PC-9 (cell line): ENCODE measurements around the gene MAPKAP1.

Source experiments
- EZH2 ChIP-seq: fragments of 200-600 bp; sonication (generic); IDR thresholded peaks from 2 replicates; pipeline ENCODE4 v1.8.0; 2017; ENCODE audit warnings: antibody characterized with exemption, low read depth
- TF ChIP-seq, protein P1 (sequence below): fragments of 200-600 bp; sonication (generic); conservative IDR thresholded peaks from 2 replicates; pipeline ENCODE4 v1.6.1; 2017; ENCODE audit warnings: mixed run types, antibody characterized with exemption, mild to moderate bottlenecking, moderate library complexity

GRCh38 chr9:125637241-125637640, 69.8 kb downstream of the MAPKAP1 start:
- TF ChIP-seq, protein P1, sequence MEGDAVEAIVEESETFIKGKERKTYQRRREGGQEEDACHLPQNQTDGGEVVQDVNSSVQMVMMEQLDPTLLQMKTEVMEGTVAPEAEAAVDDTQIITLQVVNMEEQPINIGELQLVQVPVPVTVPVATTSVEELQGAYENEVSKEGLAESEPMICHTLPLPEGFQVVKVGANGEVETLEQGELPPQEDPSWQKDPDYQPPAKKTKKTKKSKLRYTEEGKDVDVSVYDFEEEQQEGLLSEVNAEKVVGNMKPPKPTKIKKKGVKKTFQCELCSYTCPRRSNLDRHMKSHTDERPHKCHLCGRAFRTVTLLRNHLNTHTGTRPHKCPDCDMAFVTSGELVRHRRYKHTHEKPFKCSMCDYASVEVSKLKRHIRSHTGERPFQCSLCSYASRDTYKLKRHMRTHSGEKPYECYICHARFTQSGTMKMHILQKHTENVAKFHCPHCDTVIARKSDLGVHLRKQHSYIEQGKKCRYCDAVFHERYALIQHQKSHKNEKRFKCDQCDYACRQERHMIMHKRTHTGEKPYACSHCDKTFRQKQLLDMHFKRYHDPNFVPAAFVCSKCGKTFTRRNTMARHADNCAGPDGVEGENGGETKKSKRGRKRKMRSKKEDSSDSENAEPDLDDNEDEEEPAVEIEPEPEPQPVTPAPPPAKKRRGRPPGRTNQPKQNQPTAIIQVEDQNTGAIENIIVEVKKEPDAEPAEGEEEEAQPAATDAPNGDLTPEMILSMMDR = no peak
- no peak for TF ChIP-seq EZH2
